Esophagus muscularis mucosa (tissue), 4 donors: ENCODE results near the gene SLC25A14.

ENCODE experiments used
- EP300 ChIP-seq: sonication (generic); formaldehyde crosslinking; IDR thresholded peaks from one replicate; pipeline ENCODE4 v1.6.1; 2017; ENCODE audit warnings: antibody characterized with exemption
- POLR2A ChIP-seq: fragments of 450-650 bp; IDR thresholded peaks from one replicate; pipeline ENCODE4 v1.6.1; 2017; ENCODE audit warnings: antibody characterized with exemption, moderate library complexity, mild to moderate bottlenecking, low read depth
- POLR2AphosphoS5 ChIP-seq, 2 donors: sonication (generic); formaldehyde crosslinking; IDR thresholded peaks; one replicate each; pipeline ENCODE4 v1.6.1; 2017; ENCODE audit warnings: antibody characterized with exemption in 2 of 2
- TF ChIP-seq, protein P1 (sequence below), 3 experiments: fragments of 200-600 bp in 2 of 3; fragments of 450-650 bp in 1 of 3; sonication (generic) in 2 of 3; IDR thresholded peaks; one replicate each; pipeline ENCODE4 v1.5.1; 2017 to 2019; ENCODE audit warnings: antibody characterized with exemption in 3 of 3, mild to moderate bottlenecking in 2 of 3, moderate library complexity in 1 of 3

DNA sequence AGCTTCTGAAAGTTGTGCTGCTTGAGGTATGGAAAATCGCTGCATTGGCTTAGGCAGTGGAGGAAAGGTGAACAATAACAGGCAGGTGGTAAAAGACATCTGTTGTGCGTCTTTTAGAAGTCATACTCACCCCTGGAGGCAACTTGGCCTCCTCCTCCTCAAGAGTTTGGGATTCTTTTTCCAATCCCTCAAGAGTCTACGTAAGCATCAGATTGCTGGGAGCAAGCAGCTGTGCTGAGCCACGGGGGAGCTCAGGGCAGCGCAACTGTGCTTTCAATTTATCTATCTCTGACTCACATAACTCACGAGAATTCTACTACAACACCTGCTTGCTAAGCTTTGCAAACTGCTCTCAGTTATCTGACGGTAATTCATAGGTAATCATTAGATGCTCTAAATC lies 55.6 kb downstream of the SLC25A14 start:
- TF ChIP-seq, protein P1, sequence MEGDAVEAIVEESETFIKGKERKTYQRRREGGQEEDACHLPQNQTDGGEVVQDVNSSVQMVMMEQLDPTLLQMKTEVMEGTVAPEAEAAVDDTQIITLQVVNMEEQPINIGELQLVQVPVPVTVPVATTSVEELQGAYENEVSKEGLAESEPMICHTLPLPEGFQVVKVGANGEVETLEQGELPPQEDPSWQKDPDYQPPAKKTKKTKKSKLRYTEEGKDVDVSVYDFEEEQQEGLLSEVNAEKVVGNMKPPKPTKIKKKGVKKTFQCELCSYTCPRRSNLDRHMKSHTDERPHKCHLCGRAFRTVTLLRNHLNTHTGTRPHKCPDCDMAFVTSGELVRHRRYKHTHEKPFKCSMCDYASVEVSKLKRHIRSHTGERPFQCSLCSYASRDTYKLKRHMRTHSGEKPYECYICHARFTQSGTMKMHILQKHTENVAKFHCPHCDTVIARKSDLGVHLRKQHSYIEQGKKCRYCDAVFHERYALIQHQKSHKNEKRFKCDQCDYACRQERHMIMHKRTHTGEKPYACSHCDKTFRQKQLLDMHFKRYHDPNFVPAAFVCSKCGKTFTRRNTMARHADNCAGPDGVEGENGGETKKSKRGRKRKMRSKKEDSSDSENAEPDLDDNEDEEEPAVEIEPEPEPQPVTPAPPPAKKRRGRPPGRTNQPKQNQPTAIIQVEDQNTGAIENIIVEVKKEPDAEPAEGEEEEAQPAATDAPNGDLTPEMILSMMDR (IDR thresholded peaks at IDR 0.05) = no peak
- TF ChIP-seq POLR2AphosphoS5 (IDR thresholded peaks at IDR 0.05) (no peak), EP300 (no peak), POLR2A (no peak)
